HL-60/S4 treated with retinoic acid at 250 ng/mL for 4 days and 3 days (cell line): ENCODE results near the gene USP13.
"Not testable (repeated sequence)": the region's sequence is repeated elsewhere in the genome, so short reads cannot be mapped to it uniquely, and the experiment has no call there.

Source experiments
- in situ Hi-C: fragments of 300-500 bp; cut with MboI; formaldehyde crosslinking; loops from 2 replicates; pipeline ENCODE4 v1.7.0; 2022; ENCODE audit warnings: low sequenced_read_pairs

Gene USP13

GRCh38 chr3:179653096-179653797 is 407 bp downstream of the USP13 start:
- in situ Hi-C loops = no loop called here

- in situ Hi-C loops = no loop called here
Observed at GRCh38 chr3:179655236-179655635, 2.4 kb downstream of the USP13 start.

- in situ Hi-C loops = no loop called here
Observed at GRCh38 chr3:179658606-179659005, 5.8 kb downstream of the USP13 start.

- in situ Hi-C loops = no loop called here
Observed at GRCh38 chr3:179660872-179661271, 8.0 kb downstream of the USP13 start.

GRCh38 chr3:179661777-179662176 is 8.9 kb downstream of the USP13 start:
- in situ Hi-C loops = no loop called here

GRCh38 chr3:179663093-179663492 is 10.3 kb downstream of the USP13 start:
- in situ Hi-C loops = no loop called here

GRCh38 chr3:179666030-179666429 is 13.2 kb downstream of the USP13 start:
- in situ Hi-C loops = no loop called here

GRCh38 chr3:179666436-179667035 is 13.7 kb downstream of the USP13 start:
- in situ Hi-C loops = no loop called here

- in situ Hi-C loops = no loop called here
Observed at GRCh38 chr3:179668429-179668828, 15.6 kb downstream of the USP13 start.

GRCh38 chr3:179670311-179670710 is 17.5 kb downstream of the USP13 start:
- in situ Hi-C loops = no loop called here

- in situ Hi-C loops = no loop called here
Observed at GRCh38 chr3:179671309-179671708, 18.5 kb downstream of the USP13 start.

- in situ Hi-C loops = no loop called here
Observed at GRCh38 chr3:179671747-179672242, 19.0 kb downstream of the USP13 start.

- in situ Hi-C loops = no loop called here
Observed at GRCh38 chr3:179672918-179673317, 20.1 kb downstream of the USP13 start.

GRCh38 chr3:179673523-179673922 is 20.7 kb downstream of the USP13 start:
- in situ Hi-C loops = no loop called here

- in situ Hi-C loops = no loop called here
Observed at GRCh38 chr3:179676081-179676480, 23.2 kb downstream of the USP13 start.

- in situ Hi-C loops = no loop called here
Observed at GRCh38 chr3:179677884-179678283, 25.0 kb downstream of the USP13 start.

- in situ Hi-C loops = no loop called here
Observed at GRCh38 chr3:179681492-179682263, 28.8 kb downstream of the USP13 start.

GRCh38 chr3:179682426-179683080 is 29.7 kb downstream of the USP13 start:
- in situ Hi-C loops = no loop called here

GRCh38 chr3:179683286-179683685 is 30.4 kb downstream of the USP13 start:
- in situ Hi-C loops = not testable (repeated sequence)

GRCh38 chr3:179687967-179688535 is 35.2 kb downstream of the USP13 start:
- in situ Hi-C loops = no loop called here

- in situ Hi-C loops = no loop called here
Observed at GRCh38 chr3:179688850-179689249, 36.0 kb downstream of the USP13 start.
